ENCODE measurements around the gene HOXD10.

HOXD10 gene

GRCh38 chr2:176152350-176153181, 36.0 kb downstream of the HOXD10 start:
- DNase-seq, result no peak

GRCh38 chr2:176154576-176155252, 38.1 kb downstream of the HOXD10 start:
- no peak for DNase-seq

- DNase-seq, result no peak
These were observed 38.9 kb downstream of the HOXD10 start for GRCh38 chr2:176155356-176156044.

DNA sequence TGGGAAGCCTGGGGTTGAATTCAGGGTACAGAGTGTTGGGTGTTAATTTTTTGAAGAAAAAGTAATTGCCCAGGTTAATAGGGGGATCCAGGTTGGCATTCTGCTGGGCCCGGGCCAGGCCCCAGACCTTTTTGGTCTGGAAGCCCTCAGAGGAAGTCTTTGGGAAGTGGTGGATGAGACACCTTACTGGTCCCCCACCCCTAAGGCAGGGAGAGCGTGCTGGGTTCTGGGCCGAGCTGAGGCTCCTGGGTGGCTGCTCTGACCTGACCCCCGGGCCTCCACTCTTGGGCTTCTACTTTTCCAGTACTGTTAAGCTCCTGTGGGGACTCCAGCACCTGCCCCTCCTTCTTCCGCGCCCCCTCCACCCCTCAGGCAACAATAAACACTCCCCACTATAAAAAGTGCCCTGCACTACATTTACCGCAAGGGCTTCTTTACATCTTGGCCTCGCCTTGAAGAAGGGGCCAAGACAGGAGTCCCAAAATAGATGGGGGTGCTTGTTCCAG, 39.8 kb downstream of the HOXD10 start:
- no peak for DNase-seq

- DNase-seq, result no peak
These were observed 40.4 kb downstream of the HOXD10 start, which contains the start of gene HOXD3 for GRCh38 chr2:176156807-176157498. Gene HOXD3, plus strand, starts transcription at chr2:176157307. Its CDS starts 11,808 bp downstream, at chr2:176169115.

GRCh38 chr2:176157499-176158185, 41.1 kb downstream of the HOXD10 start:
- no peak for DNase-seq

DNA sequence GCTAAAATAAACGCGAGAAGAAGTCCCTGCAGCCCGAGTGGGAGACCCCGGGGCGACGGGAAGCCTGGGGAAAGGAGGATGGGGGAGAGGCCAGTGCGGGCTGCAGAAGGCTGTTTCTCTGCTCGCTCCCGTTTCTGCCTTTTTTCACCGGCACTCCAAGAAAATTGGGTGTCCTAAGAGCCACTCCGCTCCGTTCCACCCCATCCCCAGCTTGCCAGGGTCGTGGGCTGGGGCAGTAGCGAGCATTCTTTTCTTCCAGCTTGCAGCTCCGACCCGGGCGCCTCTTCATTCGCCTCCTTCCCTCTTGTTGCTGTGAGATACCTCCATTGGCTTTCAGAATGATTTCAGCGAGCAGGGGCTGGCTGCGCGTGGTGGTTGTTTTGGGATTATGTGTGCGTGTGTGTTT, 41.6 kb downstream of the HOXD10 start:
- no peak for DNase-seq

GRCh38 chr2:176158855-176159662, 42.5 kb downstream of the HOXD10 start:
- DNase-seq, result no peak

DNA sequence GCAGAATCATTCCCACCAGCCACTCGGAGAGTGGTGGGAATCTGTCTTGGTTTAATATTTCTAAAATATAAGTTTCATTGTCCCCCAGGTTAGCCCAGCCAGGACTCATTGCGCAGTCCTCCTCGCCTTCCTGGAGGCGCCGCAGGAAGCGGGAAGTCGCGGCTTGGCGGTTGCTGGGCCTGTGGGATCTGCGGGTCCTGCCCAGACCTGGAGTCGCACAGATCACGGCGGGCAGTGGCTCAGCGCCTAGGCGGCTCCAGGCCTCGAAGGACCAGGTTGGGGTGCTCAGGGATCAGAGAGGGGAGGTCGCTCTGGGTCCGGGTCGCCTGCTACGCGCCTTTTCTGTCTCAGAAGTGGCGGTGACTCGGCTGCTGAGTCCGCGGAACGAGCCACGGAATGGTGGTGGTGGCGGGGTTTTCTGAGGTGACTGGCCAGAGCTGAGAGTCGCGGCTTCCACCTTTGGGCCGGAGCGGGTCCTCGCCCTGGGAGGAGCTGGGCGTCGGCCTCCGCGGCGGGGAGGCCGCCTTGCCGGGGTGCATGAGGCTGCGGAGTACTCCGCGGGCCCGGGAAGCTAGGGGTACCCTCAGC, 43.2 kb downstream of the HOXD10 start:
- no peak for DNase-seq

- DNase-seq, result no peak
These were observed 43.8 kb downstream of the HOXD10 start for GRCh38 chr2:176160251-176160985.

DNA sequence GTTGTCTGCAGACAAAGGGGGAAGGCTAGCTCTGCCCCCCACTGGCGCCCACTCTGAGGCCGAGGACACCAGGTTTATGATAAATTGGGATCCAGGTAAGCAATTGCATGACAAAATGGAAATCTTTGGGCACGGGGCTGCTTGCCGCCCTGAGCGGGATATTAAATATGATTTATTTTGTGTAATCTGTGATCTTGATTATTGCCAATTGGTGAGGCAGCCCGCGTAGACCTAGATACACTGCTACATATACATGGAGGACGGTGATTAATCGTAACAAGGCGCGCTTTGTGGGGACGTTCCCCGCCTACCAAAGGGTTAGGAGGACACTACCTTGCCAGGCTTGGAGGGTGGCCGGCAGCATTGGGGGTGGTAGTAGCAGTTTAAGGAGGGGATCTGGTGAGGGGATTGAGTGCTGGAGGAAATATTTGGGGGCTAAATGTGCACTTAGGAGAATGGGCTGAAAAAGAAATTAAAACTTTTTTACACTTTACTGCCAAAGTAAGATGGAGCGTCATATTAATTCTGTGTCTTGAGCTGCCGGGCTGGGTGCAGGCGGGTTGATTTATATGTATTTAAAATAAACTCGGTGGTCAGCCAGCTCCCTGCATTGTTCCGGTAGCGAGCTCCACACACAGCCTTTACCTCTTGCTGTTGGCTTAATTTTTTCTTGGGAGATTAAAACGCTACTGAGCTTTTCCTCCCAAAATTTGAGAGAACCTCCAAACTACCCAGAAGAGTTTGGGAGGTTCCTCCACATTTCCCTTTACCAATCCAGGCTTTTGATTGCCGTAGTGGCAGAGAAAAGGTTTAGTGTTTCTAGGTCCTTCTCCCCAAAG, 44.6 kb downstream of the HOXD10 start:
- no peak for DNase-seq

DNA sequence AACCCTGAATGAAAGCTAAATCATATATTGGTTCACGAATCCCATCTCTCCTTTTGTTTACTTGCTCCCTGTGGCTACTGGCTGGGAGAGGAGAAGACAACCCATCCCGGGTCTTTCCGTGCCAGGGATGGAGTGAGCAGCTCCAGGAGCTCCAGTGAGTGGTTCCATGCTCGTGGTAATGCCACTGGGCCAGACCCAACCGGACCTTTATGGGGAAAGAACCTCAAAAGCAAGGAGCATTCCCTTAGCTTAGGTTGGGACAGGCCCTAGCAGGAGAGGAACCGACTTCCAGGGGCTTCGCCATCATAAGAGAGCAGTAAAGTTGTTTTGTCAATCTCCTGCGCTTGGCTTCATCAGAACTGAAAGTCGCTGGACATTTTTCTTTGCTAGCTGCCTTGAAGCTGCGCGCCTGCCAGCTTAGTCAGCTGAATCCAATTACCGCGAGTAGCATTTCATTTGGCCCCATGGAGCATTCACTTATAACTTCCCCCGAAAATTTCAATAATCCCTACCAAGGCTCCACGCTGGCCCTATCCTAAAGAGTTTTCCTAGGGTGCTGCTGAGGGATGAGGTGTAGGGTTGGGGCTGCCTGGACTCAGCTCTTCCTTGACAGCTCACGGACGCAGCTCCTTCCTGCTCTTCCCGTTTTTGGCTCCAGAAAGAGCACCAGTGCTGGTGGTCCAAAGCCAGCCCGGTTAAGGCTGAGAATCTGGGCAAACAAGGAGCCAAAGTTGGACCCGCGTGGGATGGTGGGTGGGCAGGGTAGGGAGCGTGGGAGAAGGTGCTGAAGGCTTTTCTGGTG, 45.4 kb downstream of the HOXD10 start:
- no peak for DNase-seq

DNA sequence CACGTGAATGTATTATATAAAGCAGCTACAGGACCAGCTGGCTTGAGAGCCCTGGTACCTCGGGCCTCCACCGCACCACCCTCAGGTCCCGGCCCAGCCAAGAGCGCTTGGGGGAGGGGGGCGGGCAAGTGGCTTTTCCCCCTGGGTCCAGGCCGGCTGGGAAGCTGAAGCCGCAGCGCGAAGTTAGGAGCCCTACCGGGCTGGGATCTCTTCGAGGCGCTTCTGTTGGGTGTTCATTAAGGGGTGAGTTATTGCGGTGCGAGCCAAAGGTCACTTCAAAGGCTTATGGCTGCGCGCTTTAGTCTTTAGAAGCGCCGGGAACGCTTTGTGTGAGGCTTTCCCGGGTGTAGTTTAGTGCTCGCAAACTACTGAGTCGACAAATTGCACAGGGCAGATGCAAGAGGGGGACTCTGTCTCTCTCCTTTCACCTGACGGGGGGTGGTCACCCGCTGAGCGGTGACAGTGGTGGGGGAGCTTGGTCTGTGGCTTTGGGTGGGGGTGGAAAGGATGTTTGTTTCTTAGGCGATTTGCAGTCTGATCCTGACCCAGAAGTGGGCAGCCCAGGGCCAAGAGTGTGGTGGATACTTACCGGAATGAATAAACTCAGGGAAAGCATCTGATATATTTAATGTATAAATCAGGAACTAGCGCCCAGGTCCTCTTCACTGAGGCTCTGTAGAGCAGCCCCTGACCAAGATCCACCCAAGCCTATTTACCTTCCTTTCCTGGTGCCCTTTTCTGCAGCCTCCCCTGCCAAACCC, 46.5 kb downstream of the HOXD10 start:
- DNase-seq, result no peak

- no peak for DNase-seq
These were observed 47.1 kb downstream of the HOXD10 start for GRCh38 chr2:176163672-176164056.

- DNase-seq, result no peak
These were observed 47.6 kb downstream of the HOXD10 start for GRCh38 chr2:176164201-176164600.

- DNase-seq, result no peak
These were observed 48.2 kb downstream of the HOXD10 start for GRCh38 chr2:176164611-176165369.

All from cerebellar nuclear complex (tissue), 1 donor.